Right lobe of liver (tissue), 6 donors: ENCODE results near the gene SLC8A1. TPM values are rescaled to one million over a fixed set of nuclear protein-coding genes. Genes with fewer than 3 reads are reported as not detected.

Source experiments
- ATAC-seq, 4 donors: fragments of 200-7000 bp; cut with Tn5 transposase; one replicate each; pipeline ENCODE4 v1.9.1; 2020; ENCODE audit warnings: mild to moderate bottlenecking in 4 of 4, moderate library complexity in 4 of 4
- DNase-seq, 3 donors: peaks; one replicate each; pipeline ENCODE4 v3.0.0-alpha.2; 2020
- H3K27ac ChIP-seq, 3 donors: fragments of 200-600 bp; one replicate each; pipeline ENCODE4 v1.8.0; 2022
- H3K27me3 ChIP-seq, 2 donors: fragments of 200-600 bp; one replicate each; pipeline ENCODE4 v1.8.0; 2022
- H3K36me3 ChIP-seq, 4 donors: fragments of 200-600 bp; sonication (generic) in 1 of 4; one replicate each; pipeline versions ENCODE4 v1.5.1 to v1.8.0; 2017 to 2022; ENCODE audit warnings: control low read depth in 1 of 4
- H3K4me1 ChIP-seq, 4 donors: fragments of 200-600 bp; sonication (generic) in 1 of 4; one replicate each; pipeline versions ENCODE4 v1.5.1 to v1.8.0; 2017 to 2022; ENCODE audit warnings: control low read depth in 1 of 4
- H3K4me3 ChIP-seq, 3 donors: fragments of 200-600 bp; one replicate each; pipeline ENCODE4 v1.8.0; 2022
- H3K9me3 ChIP-seq, 4 donors: fragments of 200-600 bp; sonication (generic) in 1 of 4; one replicate each; pipeline versions ENCODE4 v1.5.1 to v1.8.0; 2017 to 2022; ENCODE audit warnings: control low read depth in 1 of 4
- POLR2A ChIP-seq: fragments of 450-650 bp; IDR thresholded peaks from one replicate; pipeline ENCODE4 v1.6.1; 2017; ENCODE audit warnings: antibody characterized with exemption, mild to moderate bottlenecking
- WGBS: methylation state at CpG from one replicate; pipeline ENCODE4 v1.1.6; 2018; ENCODE audit warnings: low coverage, low lambda C conversion rate; ENCODE audit not compliant: insufficient coverage; ENCODE audit errors: missing lambda C conversion rate; 5-methylcytosine and 5-hydroxymethylcytosine counted together
- intact Hi-C, 2 donors: fragments of 100-400 bp; cut with DNase I; formaldehyde crosslinking; loops; one replicate each; pipeline versions ENCODE4 v1.11.2 to v1.14.1; 2022
- total RNA-seq, 6 experiments: library from RNA; depleted of rRNA in 2 of 6; stranded (reverse); fragments of >200 nt in 2 of 6; fragmentation: NEBNext Ultra II Directional in 3 of 6; extraction: Animal tissue kit (Norgen Biotek cat#: 25700) in 3 of 6; gene quantifications; one replicate each; pipeline versions ENCODE4 v1.1.0 to v1.2.4, GENCODE V29; 2016 to 2023
- TF ChIP-seq, protein P1 (sequence below), 4 donors: fragments of 200-600 bp in 3 of 4; fragments of 450-650 bp in 1 of 4; IDR thresholded peaks; one replicate each; pipeline versions ENCODE4 v1.5.1 to v1.8.0; 2016 to 2022; ENCODE audit warnings: antibody characterized with exemption in 4 of 4, mild to moderate bottlenecking in 2 of 4
- donor health status: DM: no; HTN: yes; CAD: no.
- donor health status: DM: no; HTN: no; CAD: no.
- donor health status: DM: no; HTN: no; CAD: no.
- donor health status: DM: no; HTN: yes; CAD: no.
- donor health status: DM: no; HTN: yes; CAD: no.

Gene SLC8A1
- total RNA-seq, 6 experiments from 2014 or later: 3.3 to 12.1 (median 4.9) TPM

DNA sequence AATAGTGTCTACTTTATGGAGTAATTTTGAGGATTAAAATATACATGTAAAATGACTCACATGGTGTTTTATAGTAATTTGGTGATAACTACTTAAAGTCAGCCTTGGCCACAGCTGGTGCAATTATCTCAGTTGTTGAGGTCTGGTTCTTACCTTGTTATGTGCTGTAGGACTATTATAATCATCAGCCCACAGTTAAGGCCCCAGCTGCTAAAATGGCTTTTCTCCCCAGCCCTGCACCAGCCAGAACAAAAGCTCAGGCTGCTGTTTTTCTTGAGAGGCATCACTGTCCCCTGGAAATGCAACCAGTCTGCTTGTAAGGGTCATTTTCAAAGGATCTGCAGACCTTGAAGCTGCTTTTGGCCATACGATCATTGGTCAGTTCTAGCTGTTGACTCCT, 389.5 kb downstream of the SLC8A1 start:
- TF ChIP-seq, protein P1, sequence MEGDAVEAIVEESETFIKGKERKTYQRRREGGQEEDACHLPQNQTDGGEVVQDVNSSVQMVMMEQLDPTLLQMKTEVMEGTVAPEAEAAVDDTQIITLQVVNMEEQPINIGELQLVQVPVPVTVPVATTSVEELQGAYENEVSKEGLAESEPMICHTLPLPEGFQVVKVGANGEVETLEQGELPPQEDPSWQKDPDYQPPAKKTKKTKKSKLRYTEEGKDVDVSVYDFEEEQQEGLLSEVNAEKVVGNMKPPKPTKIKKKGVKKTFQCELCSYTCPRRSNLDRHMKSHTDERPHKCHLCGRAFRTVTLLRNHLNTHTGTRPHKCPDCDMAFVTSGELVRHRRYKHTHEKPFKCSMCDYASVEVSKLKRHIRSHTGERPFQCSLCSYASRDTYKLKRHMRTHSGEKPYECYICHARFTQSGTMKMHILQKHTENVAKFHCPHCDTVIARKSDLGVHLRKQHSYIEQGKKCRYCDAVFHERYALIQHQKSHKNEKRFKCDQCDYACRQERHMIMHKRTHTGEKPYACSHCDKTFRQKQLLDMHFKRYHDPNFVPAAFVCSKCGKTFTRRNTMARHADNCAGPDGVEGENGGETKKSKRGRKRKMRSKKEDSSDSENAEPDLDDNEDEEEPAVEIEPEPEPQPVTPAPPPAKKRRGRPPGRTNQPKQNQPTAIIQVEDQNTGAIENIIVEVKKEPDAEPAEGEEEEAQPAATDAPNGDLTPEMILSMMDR (IDR thresholded peaks at IDR 0.05): no peak
- no peak for TF ChIP-seq POLR2A
- H3K27me3 ChIP-seq: no peaks in the 10 kb centered on the region
- no peaks in the 10 kb centered on the region for H3K9me3 ChIP-seq
- no peaks in the 10 kb centered on the region for H3K36me3 ChIP-seq
- no peak overlapping the region for H3K4me3 ChIP-seq
- H3K4me1 ChIP-seq: no peaks in the 10 kb centered on the region
- intact Hi-C loops: no loop called here
- no peak overlapping the region for H3K27ac ChIP-seq
- 60% methylated on average over 1 of the region's 1 CpG for WGBS
- ATAC-seq (no peak), DNase-seq (no peak)

DNA sequence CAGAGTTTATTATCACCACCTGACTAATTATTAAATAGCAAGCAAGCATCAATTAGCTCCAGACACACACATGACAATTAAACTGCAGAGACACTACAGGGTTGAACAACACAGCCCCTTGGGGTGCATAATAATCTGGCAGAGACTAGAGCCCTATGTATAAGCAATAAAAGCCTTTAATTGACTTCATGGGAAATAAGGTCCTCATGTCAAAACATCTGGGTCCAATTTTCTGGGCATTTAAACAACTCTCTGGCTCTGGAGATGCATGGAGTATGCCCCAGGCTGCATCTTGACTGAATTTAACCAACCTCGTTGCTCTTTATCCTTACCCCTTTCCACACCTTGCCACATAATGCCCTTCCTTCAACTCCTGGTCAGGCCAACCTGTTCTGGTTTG, 402.1 kb downstream of the SLC8A1 start:
- DNase-seq: no peak
- WGBS: 14% methylated on average over 1 of the region's 1 CpG
- TF ChIP-seq, protein P1 (IDR thresholded peaks at IDR 0.05): no peak
- TF ChIP-seq POLR2A: no peak
- no peaks in the 10 kb centered on the region for H3K27me3 ChIP-seq
- ATAC-seq: no peak
- H3K4me1 ChIP-seq: no peaks in the 10 kb centered on the region
- H3K27ac ChIP-seq: no peak overlapping the region
- no peaks in the 10 kb centered on the region for H3K9me3 ChIP-seq
- H3K4me3 ChIP-seq: no peak overlapping the region
- H3K36me3 ChIP-seq: no peaks in the 10 kb centered on the region
- intact Hi-C loops: no loop called here

DNA sequence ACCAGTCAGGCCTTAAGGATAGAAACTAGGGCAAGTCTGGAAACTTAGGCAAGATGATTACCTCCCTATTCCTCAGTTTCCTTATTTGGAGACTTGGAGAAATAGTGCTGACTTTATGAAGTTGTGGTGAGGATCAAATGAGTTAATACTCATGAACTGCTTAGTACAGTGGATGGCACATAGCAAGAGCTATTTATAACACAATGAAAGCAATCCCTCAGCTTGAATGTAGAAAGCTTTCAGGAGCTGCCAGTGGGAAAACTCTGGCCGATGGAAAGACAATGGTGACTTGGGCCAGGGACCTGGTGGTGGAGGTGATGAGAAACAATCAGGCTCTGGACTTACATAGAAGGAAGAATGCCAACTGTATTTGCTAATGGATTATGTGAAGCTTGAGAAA, 403.4 kb downstream of the SLC8A1 start:
- 22% methylated on average over 1 of the region's 1 CpG for WGBS
- DNase-seq: no peak

DNA sequence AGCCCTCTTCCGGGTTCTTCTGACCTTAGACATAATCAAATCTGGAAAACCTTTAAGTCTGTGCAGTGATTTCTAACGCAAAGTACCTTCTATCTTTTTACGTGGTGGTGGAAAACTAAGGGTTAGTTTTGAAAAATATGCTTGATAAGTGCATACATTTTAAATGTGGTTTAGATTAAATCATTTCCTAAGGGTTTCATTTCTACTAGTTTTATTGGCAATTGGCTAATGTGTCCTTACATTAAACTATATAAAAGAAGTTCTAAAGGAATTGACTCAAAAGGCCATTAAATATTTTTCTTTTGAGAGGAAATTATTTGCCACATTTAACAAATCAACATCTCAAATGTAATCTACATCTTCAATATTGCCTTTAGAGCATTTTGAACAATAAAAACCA, 404.5 kb downstream of the SLC8A1 start:
- 63% methylated on average over 3 of the region's 3 CpGs for WGBS
- Histone ChIP-seq H3K4me1 (no peaks in the 10 kb centered on the region), H3K4me3 (no peak overlapping the region), H3K9me3 (no peaks in the 10 kb centered on the region), H3K27ac (no peak overlapping the region), H3K27me3 (no peaks in the 10 kb centered on the region), H3K36me3 (no peaks in the 10 kb centered on the region)
- intact Hi-C loops: no loop called here
- ATAC-seq: no peak
- no peak for DNase-seq
- no peak for TF ChIP-seq POLR2A
- TF ChIP-seq, protein P1 (IDR thresholded peaks at IDR 0.05): no peak

More for the DNA sequence above, 403.4 kb downstream of the SLC8A1 start:
- H3K27me3 ChIP-seq: no peaks in the 10 kb centered on the region
- H3K4me1 ChIP-seq: no peaks in the 10 kb centered on the region
- intact Hi-C loops: no loop called here
- no peaks in the 10 kb centered on the region for H3K9me3 ChIP-seq
- H3K36me3 ChIP-seq: no peaks in the 10 kb centered on the region
- no peak overlapping the region for H3K27ac ChIP-seq
- TF ChIP-seq, protein P1 (IDR thresholded peaks at IDR 0.05): no peak
- TF ChIP-seq POLR2A: no peak
- no peak overlapping the region for H3K4me3 ChIP-seq
- ATAC-seq: no peak
